SK-N-SH (cell line): ENCODE results near the gene GGPS1.
"Not testable (repeated sequence)": the region's sequence is repeated elsewhere in the genome, so short reads cannot be mapped to it uniquely, and the experiment has no call there.

Experiments
- EP300 ChIP-seq, 2 experiments: IDR thresholded peaks; 2 replicates each; pipeline versions ENCODE4 v1.4.0 to v1.6.1; 2012; ENCODE audit warnings: borderline replicate concordance in 1 of 2, low read depth in 1 of 2, low read length in 1 of 2
- EZH2phosphoT487 ChIP-seq: fragments of 200-600 bp; sonication (generic); IDR thresholded peaks from 2 replicates; pipeline ENCODE4 v1.6.1; 2017; ENCODE audit warnings: low read depth, mixed run types, mild to moderate bottlenecking, antibody characterized with exemption, moderate library complexity, borderline replicate concordance
- GATA2 ChIP-seq: sonication (generic); formaldehyde crosslinking; IDR thresholded peaks from 2 replicates; pipeline ENCODE4 v1.5.0; 2020; ENCODE audit warnings: mild to moderate bottlenecking, missing genetic modification reagents
- RXRA ChIP-seq: IDR thresholded peaks from 2 replicates; pipeline ENCODE4 v1.4.0; 2012; ENCODE audit warnings: low read depth, mild to moderate bottlenecking, borderline replicate concordance
- TAF1 ChIP-seq: IDR thresholded peaks from 2 replicates; pipeline ENCODE4 v1.6.1; 2012; ENCODE audit warnings: low read depth, mild to moderate bottlenecking, low read length, moderate library complexity, borderline replicate concordance
- TF ChIP-seq, protein P1 (sequence below): IDR thresholded peaks from 2 replicates; pipeline ENCODE4 v1.4.0; 2012; ENCODE audit warnings: low read depth
- TF ChIP-seq, protein P2 (sequence below): fragments of 150-350 bp; IDR thresholded peaks from 2 replicates; pipeline ENCODE4 v1.6.1; 2016; ENCODE audit warnings: mild to moderate bottlenecking, low read depth, low read length
- TF ChIP-seq, protein P3 (sequence below): fragments of 200-600 bp; sonication (generic); IDR thresholded peaks from 2 replicates; pipeline ENCODE4 v1.6.1; 2017; ENCODE audit warnings: antibody characterized with exemption, mild to moderate bottlenecking, moderate library complexity
- TF ChIP-seq, protein P4 (sequence below): IDR thresholded peaks from 2 replicates; pipeline ENCODE4 v1.6.1; 2012; ENCODE audit warnings: mild to moderate bottlenecking, low read depth, low read length, moderate library complexity
- TF ChIP-seq, protein P5 (sequence below): IDR thresholded peaks from 2 replicates; pipeline ENCODE4; 2012

DNA sequence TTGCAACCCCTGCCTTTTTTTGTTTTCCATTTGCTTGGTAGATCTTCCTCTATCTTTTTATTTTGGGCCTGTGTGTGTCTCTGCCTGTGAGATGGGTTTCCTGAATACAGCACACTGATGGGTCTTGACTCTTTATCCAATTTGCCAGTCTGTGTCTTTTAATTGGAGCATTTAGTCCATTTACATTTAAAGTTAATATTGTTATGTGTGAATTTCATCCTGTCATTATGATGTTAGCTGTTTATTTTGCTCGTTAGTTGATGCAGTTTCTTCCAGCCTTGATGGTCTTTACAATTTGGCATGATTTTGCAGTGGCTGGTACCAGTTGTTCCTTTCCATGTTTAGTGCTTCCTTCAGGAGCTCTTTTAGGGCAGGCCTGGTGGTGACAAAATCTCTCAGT lies 57.3 kb downstream of the GGPS1 start:
- TF ChIP-seq, protein P1, sequence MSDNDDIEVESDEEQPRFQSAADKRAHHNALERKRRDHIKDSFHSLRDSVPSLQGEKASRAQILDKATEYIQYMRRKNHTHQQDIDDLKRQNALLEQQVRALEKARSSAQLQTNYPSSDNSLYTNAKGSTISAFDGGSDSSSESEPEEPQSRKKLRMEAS = not testable (repeated sequence)
- TF ChIP-seq, protein P2, sequence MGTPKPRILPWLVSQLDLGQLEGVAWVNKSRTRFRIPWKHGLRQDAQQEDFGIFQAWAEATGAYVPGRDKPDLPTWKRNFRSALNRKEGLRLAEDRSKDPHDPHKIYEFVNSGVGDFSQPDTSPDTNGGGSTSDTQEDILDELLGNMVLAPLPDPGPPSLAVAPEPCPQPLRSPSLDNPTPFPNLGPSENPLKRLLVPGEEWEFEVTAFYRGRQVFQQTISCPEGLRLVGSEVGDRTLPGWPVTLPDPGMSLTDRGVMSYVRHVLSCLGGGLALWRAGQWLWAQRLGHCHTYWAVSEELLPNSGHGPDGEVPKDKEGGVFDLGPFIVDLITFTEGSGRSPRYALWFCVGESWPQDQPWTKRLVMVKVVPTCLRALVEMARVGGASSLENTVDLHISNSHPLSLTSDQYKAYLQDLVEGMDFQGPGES = not testable (repeated sequence)
- TF ChIP-seq, protein P3, sequence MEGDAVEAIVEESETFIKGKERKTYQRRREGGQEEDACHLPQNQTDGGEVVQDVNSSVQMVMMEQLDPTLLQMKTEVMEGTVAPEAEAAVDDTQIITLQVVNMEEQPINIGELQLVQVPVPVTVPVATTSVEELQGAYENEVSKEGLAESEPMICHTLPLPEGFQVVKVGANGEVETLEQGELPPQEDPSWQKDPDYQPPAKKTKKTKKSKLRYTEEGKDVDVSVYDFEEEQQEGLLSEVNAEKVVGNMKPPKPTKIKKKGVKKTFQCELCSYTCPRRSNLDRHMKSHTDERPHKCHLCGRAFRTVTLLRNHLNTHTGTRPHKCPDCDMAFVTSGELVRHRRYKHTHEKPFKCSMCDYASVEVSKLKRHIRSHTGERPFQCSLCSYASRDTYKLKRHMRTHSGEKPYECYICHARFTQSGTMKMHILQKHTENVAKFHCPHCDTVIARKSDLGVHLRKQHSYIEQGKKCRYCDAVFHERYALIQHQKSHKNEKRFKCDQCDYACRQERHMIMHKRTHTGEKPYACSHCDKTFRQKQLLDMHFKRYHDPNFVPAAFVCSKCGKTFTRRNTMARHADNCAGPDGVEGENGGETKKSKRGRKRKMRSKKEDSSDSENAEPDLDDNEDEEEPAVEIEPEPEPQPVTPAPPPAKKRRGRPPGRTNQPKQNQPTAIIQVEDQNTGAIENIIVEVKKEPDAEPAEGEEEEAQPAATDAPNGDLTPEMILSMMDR = not testable (repeated sequence)
- not testable (repeated sequence) for TF ChIP-seq TAF1; GATA2; EP300 (IDR thresholded peaks at IDR 0.05; ENCODE audit: borderline replicate concordance in 1 of 2, low read depth in 1 of 2, low read length in 1 of 2); RXRA; EZH2phosphoT487
- TF ChIP-seq, protein P4, sequence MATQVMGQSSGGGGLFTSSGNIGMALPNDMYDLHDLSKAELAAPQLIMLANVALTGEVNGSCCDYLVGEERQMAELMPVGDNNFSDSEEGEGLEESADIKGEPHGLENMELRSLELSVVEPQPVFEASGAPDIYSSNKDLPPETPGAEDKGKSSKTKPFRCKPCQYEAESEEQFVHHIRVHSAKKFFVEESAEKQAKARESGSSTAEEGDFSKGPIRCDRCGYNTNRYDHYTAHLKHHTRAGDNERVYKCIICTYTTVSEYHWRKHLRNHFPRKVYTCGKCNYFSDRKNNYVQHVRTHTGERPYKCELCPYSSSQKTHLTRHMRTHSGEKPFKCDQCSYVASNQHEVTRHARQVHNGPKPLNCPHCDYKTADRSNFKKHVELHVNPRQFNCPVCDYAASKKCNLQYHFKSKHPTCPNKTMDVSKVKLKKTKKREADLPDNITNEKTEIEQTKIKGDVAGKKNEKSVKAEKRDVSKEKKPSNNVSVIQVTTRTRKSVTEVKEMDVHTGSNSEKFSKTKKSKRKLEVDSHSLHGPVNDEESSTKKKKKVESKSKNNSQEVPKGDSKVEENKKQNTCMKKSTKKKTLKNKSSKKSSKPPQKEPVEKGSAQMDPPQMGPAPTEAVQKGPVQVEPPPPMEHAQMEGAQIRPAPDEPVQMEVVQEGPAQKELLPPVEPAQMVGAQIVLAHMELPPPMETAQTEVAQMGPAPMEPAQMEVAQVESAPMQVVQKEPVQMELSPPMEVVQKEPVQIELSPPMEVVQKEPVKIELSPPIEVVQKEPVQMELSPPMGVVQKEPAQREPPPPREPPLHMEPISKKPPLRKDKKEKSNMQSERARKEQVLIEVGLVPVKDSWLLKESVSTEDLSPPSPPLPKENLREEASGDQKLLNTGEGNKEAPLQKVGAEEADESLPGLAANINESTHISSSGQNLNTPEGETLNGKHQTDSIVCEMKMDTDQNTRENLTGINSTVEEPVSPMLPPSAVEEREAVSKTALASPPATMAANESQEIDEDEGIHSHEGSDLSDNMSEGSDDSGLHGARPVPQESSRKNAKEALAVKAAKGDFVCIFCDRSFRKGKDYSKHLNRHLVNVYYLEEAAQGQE = not testable (repeated sequence)
- TF ChIP-seq, protein P5, sequence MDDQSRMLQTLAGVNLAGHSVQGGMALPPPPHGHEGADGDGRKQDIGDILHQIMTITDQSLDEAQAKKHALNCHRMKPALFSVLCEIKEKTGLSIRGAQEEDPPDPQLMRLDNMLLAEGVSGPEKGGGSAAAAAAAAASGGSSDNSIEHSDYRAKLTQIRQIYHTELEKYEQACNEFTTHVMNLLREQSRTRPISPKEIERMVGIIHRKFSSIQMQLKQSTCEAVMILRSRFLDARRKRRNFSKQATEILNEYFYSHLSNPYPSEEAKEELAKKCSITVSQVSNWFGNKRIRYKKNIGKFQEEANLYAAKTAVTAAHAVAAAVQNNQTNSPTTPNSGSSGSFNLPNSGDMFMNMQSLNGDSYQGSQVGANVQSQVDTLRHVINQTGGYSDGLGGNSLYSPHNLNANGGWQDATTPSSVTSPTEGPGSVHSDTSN = not testable (repeated sequence)
